GM19463 (cell line): ENCODE results near the gene IQSEC1.

Experiments
- ATAC-seq: cut with Tn5 transposase; IDR thresholded peaks from one replicate; pipeline ENCODE4 v1.9.1; 2021; ENCODE audit warnings: mild to moderate bottlenecking, moderate library complexity; ENCODE audit not compliant: unreplicated experiment

Gene IQSEC1

DNA sequence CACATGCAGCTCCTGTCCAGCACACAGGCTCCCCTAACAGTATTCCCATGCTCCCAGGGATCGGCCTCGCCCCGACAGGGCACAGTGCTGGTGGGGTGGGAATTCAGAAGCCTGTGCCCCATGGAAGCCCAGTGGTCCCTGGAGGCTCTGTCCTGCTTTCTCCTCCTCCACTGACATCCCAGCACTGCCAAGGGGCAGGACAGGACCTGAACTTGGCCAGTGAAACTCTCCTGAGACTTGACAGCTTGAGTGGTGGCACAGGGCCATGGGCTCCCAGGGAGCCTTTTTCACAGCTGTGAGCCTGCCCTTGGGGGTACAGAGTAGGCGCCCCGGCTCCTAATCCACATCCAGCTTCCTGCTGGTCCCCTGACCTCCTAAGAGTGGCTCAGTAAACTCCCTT lies 38.4 kb downstream of the IQSEC1 start:
- ATAC-seq: no peak

DNA sequence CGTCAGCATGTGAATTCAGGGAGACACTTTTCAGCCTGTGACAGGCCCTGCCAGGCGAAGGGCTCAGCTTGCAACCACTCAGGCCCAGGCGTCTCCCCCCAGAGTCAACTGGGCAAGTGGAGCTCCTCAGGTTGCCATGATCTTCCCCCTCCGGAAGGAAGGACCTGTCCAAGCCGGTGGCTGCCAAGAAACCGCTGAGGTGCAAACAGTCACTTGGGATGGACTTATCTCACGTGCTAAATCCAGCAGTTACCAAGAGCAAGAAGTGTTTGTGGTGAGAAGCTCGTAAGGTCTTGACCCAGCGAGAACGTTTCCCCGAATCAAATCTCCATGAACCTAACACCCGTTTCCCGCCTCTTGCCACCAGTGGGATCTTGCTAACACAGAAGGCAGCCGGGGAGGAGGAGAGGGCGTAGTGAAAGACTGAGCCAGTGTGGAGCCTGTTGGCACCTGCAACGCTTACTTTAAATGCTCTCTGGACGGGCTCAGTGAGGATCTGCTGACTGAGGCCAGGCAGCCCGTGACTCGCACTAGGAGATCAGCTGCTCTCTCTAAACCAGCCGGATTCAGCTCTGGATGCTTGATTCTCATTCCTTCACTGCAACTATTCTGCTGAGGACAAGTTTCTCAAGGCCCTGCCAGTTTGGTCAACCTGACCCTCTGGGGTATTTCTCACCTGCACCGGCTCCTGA lies 39.0 kb downstream of the IQSEC1 start:
- no peak for ATAC-seq

DNA sequence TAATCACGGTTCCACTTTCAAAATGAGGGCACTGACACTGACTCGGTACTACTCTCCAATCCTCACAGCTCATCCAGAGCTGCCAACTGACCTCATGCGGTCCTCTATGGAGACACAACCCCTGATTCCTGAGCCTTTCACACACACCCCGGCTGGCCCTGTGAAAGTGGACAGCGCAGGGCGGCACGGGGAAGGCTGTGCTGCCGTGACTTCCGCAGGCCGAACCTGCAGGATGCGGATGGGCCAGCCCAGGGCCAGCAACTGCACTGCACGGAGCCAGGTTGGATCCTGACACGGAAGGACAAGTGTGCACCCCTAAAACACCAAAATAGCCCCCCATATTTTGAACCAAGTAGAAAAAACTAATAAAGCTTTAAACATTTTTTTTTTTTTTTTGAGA lies 41.0 kb downstream of the IQSEC1 start:
- no peak for ATAC-seq

DNA sequence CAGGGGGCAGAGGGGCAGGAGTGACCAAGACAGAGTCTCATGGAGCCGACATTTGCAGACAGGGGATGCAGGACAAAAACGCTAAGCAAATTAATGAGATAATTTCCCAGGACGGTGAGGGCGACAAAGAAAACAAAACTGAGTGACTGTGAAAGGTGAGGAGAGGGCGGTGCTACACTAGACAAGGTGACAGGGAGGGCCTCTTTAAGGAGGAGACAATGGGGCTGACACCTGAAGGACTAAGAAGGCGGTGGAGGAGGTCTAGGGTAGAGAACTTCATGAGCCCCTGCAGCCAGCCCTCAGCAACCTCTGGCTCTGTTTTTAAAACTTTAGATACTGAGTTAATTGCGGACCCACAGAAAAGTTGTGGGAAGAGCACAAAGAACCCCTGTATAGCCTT lies 41.6 kb downstream of the IQSEC1 start:
- ATAC-seq: no peak

DNA sequence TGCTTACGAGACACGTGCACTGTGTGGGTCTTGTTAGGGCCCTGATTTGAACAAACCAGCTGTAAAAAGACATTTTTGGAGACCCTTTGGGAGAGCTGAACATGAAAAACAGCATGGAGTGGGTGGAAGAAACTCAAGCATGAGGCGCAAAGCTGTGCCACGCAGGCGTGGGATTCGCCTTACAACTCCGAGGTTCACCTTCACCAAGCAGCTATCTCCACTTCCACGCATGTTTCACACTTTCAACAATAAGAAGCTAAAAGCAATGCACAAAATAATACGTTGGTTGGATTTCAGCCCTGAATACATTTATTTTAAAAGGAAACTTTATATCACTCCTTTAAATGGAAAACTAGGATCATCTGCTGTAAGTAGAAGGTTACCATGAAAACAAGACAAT lies 42.5 kb downstream of the IQSEC1 start:
- ATAC-seq: no peak

DNA sequence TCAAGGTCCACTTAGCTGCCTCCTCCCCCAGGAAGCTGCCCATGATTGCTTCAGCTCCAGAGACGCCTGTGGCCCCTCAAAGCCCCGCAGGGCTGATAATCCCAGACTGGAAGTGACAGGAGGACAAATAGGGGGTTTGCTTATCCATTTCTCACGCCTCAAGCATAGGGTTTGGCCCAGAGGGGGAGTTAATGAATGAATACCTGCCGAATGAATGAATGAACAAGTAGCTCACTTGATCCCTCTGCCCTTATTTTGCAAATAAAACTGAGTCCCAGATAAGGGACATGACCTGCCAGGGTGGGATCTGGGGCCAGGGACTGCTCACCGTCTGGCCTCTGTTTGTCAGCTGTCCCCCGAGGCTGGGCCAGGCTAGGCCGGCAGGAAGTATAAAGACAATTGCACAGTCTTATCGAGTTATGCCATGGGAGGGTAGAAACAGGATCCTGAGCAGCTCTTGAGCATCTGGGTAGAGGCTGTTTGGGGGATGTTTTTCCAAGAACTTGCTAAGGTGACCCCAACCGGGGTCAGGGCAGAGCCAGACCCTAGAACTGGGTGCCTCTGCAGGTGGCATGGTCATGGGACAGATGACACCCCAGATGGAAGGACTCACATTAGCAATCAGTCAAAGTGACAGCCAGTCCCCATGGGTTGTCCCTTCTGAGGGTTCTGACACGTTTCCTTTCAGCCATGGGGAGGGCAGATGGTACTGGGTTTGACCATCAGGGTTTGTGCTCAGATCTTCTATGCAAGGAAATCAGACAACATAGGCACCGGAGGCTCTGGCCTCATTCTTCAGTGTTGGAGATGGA lies 45.0 kb downstream of the IQSEC1 start:
- no peak for ATAC-seq

DNA sequence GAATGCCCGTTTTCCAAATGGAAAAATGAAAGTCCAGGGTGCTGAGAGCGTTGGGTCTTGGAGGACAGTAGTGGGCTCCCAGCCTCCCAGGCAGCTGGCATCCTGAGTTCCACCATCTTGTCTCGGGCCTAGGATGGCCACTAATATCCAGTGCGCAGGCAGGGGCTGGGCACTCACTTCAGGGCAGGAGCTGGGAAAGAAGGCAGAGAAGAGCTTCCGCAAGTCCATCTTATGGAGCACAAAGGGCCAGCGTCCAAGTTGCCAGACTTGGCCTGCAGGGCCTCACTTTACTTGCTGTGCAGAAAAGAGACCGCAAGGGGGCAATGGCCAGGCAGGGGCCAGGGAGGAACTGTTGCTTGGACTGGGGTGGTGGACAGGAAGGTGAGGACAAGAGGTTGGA lies 46.1 kb downstream of the IQSEC1 start:
- ATAC-seq: no peak

DNA sequence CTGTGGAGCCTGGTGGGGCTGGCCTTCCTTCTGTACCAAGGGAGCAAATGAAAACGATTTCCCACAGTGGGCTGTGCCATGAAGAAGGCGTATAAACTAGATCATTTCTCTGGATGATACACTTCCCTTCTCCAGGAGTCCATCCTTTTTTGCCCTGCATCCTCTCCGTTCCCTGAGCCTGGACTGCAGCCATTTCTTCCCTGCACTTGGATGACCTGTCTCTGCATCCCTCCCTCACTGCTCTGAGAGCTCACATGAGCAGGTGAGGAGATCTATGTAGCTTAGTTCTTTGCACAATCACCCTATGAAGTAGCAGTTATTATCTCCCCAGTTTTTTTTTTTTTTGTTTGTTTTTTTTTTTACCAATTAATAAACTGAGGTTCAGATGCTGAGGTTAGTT lies 46.7 kb downstream of the IQSEC1 start:
- no peak for ATAC-seq

DNA sequence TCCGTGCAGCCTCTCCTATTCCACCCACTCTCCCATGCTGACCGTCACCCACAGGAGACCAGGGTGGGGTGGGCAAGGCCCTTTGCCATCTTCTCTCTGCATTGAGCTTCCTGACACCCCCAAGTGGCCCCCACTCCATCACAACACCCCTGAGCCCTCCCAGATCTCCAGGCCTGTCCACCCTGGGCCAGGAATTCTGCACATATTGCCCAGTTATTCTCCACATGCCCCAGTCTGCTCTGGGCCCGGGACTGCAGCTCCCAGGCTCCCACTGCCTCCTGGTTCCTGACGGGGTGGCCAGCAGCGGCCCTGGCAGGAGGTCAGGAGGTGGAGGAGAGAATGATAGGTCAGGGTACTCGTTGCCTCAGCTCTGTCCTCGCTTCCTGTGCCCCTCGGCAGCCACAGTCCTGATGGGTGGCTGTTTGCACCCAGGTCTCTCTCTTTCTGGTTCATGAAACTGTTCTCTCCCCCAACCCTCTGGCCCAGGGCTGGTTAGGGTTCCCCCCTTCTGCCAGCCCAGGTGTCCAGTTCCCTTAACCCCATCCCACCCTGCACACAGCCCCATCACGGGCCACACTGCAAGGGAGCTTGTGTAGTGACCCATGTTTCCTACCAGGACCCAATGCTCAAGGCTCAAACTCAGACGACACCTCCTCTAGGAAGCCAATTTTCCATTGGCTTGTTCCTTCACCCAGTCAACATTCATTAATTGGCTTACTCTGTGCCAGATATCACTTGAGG lies 47.3 kb downstream of the IQSEC1 start:
- no peak for ATAC-seq

DNA sequence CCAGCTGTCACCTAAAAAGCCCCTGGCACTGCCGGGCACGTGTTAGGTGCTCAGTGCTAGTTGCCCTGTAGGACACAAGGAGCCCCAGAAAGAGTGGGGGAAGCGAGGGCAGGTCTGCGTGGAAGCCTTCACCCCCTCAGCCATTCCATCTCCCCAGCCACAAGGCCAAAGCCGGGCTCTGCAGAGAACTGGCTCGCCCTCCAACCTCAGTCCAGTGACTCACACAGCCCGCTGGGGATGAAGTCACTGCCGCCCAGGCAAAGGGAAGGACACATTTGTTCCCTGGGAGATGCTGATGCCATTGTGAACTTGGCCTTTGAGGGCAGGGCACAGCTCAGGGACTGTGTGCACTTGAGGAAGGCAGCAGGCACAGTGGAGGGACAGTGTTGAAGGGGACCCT lies 48.1 kb downstream of the IQSEC1 start:
- ATAC-seq: no peak

DNA sequence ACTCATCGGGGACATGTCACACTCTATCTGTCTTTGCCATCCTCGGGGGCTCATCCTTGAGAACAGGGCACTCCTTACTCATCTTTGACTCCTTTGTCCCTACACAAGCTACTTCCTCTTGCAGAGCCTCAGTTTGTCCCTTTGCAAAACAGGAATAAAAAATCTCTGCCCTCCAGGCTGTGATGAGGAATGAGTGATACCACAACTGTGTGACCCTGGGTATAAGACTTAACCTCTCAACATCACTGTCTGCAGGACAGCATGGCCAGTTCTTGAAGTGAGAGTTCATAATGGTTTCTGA lies 48.5 kb downstream of the IQSEC1 start:
- ATAC-seq: no peak

DNA sequence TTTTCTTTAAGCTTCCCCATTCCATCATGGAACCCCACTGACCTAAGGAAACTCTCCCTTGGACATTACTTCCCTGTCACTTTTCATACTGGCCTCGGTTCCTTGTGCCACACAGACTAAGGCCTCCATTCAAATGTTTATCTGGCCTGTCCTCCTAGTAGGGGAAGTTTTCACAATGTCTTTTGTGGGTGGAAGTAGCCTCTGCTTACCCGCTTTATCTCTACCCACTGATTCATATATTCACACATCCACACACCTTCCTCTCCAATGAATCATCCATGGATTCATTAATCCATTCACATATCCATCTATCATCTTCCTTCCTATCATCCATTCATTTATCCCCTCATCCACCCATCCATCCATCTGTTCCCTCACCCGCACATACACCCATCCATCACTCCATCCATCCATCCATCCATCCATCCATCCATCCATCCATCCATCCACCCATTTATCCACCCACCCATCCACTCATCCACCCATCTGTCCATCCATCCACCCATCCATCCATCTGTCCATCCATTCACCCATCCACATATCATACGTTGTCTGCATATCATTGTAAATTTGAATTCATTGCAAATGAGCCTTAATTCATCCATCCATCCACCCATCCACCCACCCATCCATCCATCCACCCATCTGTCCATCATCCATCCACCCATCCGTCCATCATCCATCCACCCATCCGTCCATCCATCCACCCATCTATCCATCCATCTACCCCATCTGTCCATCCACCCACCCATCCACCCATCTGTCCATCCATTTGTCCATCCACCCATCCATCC lies 49.1 kb downstream of the IQSEC1 start:
- ATAC-seq: no peak

DNA sequence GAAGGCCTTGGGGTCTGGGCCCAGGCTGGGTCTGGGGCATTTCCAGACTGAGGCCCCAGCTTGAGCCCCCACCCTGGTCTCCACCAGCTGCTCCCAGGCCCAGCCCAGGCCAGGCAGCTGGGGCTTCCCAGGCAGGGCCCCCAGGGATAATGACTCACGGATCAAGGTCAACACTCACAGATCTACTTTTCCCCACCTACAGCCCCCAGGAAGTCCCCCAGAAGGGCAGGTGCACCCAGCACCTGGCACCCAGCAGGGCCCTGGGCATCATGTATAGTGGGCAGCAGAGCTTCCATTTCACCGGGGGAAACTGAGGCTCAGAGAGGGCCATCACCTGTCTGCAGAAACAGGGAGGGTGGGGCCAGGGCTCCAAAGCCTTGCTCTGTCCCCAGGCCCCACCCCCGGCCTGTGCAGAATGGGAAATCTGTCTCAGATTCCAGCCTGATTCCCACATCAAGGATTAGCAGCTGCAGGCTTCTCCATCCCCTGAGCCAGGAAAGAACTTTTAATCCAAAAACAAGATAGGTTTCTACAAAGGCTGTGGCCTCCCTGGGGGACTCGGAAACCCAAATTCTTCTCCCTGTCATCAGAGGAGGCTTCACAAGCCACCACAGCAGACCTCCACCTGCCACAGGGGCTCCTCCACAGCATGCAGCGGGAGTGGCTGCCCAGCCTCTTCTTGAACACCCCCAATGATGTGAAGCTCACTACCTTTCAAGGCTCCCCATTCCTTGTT lies 49.8 kb downstream of the IQSEC1 start:
- peak; percentile 33 for ATAC-seq

DNA sequence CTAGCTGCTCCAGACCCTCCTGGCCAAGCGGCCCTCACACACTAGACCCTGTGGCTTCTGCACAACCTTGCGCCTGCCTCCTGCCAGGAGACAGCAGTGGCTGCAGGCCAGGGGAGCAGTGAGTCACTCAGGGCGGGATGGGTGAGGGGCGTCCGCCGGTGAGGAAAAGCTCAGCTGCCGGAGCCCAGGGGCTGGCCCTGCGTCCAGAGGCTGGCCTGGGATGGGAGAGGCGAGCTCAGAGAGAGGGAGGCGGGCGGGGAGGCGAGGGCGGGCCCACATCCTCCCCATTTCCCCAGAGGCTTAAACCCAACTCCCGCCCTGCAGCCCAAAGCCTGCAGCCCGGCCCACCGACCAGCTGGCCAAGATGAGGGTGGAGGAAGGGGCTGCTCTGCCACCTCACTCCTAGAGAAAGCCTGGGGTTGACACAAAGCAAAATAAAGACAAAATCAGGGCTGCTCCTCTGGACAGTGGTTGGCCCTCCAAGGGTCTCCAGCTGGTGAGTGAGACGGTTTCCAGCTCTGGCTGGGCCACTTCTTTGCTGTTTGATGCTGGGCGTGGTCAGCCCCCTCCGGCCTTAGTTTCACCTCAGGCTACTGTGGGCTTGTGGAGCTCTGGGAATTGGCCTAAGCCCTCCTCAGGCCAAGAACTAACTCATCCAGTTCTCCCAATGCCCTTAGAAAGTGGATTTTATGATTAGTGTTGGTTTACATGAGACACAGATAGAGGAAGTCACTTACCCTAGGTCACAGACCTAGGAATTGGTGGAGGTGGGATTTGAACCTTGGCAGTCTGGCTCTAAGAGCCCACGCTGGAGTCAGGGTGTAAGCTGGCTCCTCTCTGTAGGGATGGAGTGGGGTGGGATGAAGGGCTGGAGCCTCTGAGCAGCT lies 50.6 kb downstream of the IQSEC1 start:
- peak; percentile 46 for ATAC-seq

DNA sequence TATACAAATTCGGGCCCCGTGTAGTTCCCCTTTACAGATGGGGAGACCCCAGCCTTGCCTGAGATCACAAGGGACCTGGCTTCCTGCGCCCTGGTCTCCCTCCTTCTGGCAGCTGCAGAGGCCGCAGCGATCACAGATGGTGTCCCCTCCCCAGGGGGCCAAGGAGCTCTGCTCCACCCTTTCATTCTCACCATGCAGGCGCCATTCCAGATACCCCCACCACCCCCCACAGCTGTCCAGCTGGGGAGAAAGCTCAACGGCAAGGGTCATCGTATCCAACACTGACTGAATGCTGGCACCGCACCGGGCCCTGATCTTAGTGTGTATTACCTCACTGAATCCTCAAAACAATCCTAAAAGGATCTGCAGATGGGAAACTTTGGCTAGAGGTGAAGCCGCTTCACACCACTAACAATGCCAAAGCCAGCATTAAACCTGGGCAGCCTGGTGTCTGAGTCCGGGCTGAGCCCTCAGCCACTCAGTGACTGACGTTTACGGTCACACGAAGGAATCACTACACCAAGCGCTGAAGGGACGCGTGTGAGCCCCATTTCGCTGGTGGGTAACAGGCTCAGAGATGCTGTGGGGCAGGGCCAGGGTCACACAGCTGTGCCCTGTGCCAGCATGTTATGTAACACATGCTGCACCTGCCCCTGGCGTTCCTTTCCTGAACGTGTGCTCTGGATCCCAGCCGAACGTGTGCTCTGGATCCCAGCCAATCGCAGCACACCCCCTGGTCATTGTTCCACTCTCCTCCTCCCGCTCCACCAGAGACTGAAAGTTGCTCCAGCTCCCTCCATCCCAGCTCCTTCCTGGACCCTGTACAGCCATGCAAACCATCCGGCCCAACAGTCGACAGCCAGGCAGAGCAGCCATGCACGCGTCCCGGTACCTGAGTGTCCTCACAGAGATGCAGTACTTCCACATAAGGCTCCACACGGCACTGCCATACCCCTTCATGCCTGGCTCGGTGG lies 51.8 kb downstream of the IQSEC1 start:
- ATAC-seq: no peak

DNA sequence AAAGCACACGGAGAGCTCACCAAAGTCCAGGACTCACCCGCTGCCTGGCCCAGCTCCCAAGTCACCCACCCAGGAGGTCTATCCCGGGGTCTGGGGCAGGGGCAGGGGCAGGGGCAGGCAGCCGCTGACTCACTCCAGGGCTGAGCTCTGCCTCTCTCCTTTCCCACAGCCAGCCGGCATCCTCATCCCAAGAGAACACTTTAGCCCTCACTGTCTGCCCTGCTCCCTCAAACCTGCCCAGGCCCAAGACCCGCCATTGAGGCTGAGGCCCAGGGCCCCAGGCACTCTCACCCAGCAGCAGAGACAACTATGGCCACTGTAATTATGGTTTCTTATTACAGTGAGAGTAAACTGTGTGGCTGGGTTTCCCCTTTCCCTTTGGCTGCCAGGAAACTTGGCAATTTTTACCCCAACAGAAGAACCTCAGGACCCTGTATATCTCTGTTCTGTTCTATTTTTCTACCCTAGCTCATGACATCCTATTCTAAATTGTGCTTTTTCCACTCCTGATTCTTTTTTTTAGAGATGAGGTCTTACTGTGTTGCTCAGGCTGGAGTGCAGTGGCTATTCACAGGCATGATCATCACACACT lies 53.0 kb downstream of the IQSEC1 start:
- no peak for ATAC-seq

DNA sequence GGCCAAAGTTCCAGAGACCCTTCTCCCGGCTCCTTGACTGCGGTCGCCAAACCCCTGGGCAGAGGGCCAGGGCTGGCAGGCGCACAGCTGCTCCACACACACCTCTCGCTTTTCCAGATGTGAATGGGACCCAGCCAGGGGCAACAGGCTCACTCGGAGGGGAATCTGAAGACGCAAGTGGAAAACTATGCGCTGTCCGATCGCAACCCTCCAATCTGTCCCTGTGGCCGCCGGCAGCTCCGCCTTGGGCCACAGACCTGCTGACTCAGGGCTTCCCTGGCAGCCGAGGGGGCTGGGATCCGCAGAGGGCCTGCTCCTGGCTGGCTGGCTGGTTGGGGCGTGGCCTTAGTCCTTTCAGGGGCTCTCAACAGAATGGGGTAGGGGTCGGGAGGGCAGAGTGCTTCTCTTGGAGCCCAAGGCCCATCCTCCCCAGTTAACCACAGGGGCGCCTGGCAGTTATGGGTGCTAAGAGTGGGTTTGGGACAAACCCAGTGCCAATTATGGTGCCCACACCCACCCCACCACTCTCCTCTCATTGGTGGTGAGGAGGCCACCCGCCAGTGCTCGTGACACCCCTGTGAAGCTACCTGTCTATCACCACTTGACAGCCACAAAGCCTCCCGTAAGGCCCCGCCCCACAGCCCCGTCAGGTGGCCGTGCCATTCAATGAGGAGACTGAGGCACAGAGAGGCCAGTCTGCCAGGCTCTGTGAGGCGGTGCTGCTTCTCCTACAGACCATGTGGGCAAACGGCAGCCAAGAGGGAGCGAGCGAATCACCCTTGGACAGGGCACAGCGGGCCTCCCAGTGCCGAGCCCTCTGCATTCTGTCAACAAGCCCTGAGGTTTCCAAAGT lies 53.8 kb downstream of the IQSEC1 start:
- no peak for ATAC-seq
